H1 (cell line): ENCODE results near the gene TOMM6. TPM values are rescaled to one million over a fixed set of nuclear protein-coding genes. Genes with fewer than 3 reads are reported as not detected.

Source experiments
- CTCF ChIA-PET: fragments of 300-600 bp; sonication (Branson Sonifier 250); formaldehyde crosslinking; loops from one replicate; lab custom pipeline; 2021; ENCODE audit not compliant: partially characterized antibody; lab: Charles Lee
- POLR2A ChIA-PET: fragments of 300-600 bp; sonication (Branson Sonifier 250); formaldehyde crosslinking; loops from one replicate; lab custom pipeline; 2021; ENCODE audit warnings: inconsistent platforms; ENCODE audit not compliant: partially characterized antibody; lab: Charles Lee
- DNase-seq, 2 experiments: peaks; one replicate each; pipeline versions ENCODE4 v3.0.0 to v3.0.0-alpha.2; 2010 to 2022; ENCODE audit warnings: low spot score in 2 of 2, low read depth in 1 of 2, mixed read lengths in 1 of 2
- FAIRE-seq: peaks from 2 replicates; lab custom pipeline; 2011; peaks lifted over from hg19 to GRCh38; lab: Jason Lieb, UNC
- H2AFZ ChIP-seq: 2 replicates; pipeline ENCODE4 v1.8.1; 2012; ENCODE audit warnings: low read length, inconsistent platforms
- H2AK5ac ChIP-seq: 2 replicates; pipeline ENCODE4 v1.6.1; 2013; ENCODE audit warnings: low read depth, low read length
- H2BK120ac ChIP-seq: replicated peaks from 2 replicates; pipeline ENCODE3; 2013; ENCODE audit warnings: low read depth, low read length, inconsistent platforms
- H2BK12ac ChIP-seq: 2 replicates; pipeline ENCODE4 v1.6.1; 2013; ENCODE audit warnings: low read depth, low read length
- H2BK15ac ChIP-seq: 2 replicates; pipeline ENCODE4 v1.6.1; 2013; ENCODE audit warnings: low read length
- H2BK20ac ChIP-seq: 2 replicates; pipeline ENCODE4 v1.6.1; 2013; ENCODE audit warnings: low read length
- H2BK5ac ChIP-seq: 2 replicates; pipeline ENCODE4 v1.6.1; 2013; ENCODE audit warnings: low read depth, low read length
- H3K14ac ChIP-seq: 2 replicates; pipeline ENCODE4 v1.6.1; 2013; ENCODE audit warnings: inconsistent platforms; ENCODE audit not compliant: insufficient read length
- H3K18ac ChIP-seq: 2 replicates; pipeline ENCODE4 v1.6.1; 2013; ENCODE audit warnings: low read length; ENCODE audit errors: extremely low read depth
- H3K23ac ChIP-seq: 2 replicates; pipeline ENCODE4 v1.6.1; 2013; ENCODE audit warnings: inconsistent platforms; ENCODE audit not compliant: insufficient read length
- H3K23me2 ChIP-seq: 2 replicates; pipeline ENCODE4 v1.6.1; 2013; ENCODE audit warnings: low read depth, low read length
- H3K27ac ChIP-seq: 2 replicates; pipeline ENCODE4 v1.6.1; 2011; ENCODE audit warnings: low read depth, low read length, inconsistent platforms
- H3K27me3 ChIP-seq, 4 experiments: replicated peaks in 1 of 4; 1 replicate in 1 of 4; 2 replicates in 3 of 4; pipeline versions ENCODE4 v1.6.1 to v1.8.1; 2011 to 2013; ENCODE audit warnings: low read length in 3 of 4, mild to moderate bottlenecking in 3 of 4, inconsistent platforms in 2 of 4, mixed read lengths in 2 of 4, moderate library complexity in 1 of 4; ENCODE audit not compliant: control insufficient read depth in 3 of 4, insufficient read depth in 3 of 4; ENCODE audit errors: extremely low read depth in 1 of 4
- H3K36me3 ChIP-seq, 4 experiments: 2 replicates each; pipeline versions ENCODE4 v1.6.1 to v1.8.1; 2011 to 2013; ENCODE audit warnings: mild to moderate bottlenecking in 4 of 4, low read length in 3 of 4, moderate library complexity in 2 of 4, control low read depth in 1 of 4, inconsistent platforms in 1 of 4; ENCODE audit not compliant: insufficient read depth in 4 of 4, control insufficient read depth in 2 of 4
- H3K4ac ChIP-seq: replicated peaks from 2 replicates; pipeline ENCODE3; 2013; ENCODE audit warnings: low read length, low read depth, mixed read lengths, inconsistent platforms; ENCODE audit not compliant: insufficient read length
- H3K4me1 ChIP-seq, 4 experiments: replicated peaks in 1 of 4; 1 replicate in 1 of 4; 2 replicates in 3 of 4; pipeline versions ENCODE4 v1.6.1 to v1.8.1; 2011 to 2013; ENCODE audit warnings: low read length in 3 of 4, inconsistent platforms in 2 of 4, mixed read lengths in 1 of 4; ENCODE audit not compliant: insufficient read depth in 4 of 4, control insufficient read depth in 3 of 4
- H3K4me2 ChIP-seq, 2 experiments: 2 replicates each; pipeline versions ENCODE4 v1.6.1 to v1.8.1; 2011 to 2013; ENCODE audit warnings: low read depth in 2 of 2, low read length in 2 of 2, control low read depth in 1 of 2, inconsistent platforms in 1 of 2, mild to moderate bottlenecking in 1 of 2; ENCODE audit not compliant: insufficient read depth in 1 of 2
- H3K4me3 ChIP-seq, 4 experiments: fragments of 200-600, 300-600 bp in 1 of 4; sonication (generic), shearing (Covaris generic), sonication (Bioruptor Twin) in 1 of 4; 2 replicates each; pipeline versions ENCODE4 v1.5.1 to v1.8.1; 2011 to 2016; ENCODE audit warnings: low read length in 4 of 4, low read depth in 3 of 4, control low read depth in 2 of 4, inconsistent platforms in 2 of 4, mild to moderate bottlenecking in 2 of 4, mixed read lengths in 1 of 4, moderate library complexity in 1 of 4; ENCODE audit not compliant: insufficient read depth in 2 of 4; ENCODE audit errors: extremely low read depth in 1 of 4
- H3K56ac ChIP-seq: replicated peaks from 2 replicates; pipeline ENCODE3; 2013; ENCODE audit warnings: low read depth, mild to moderate bottlenecking, mixed read lengths, low read length, inconsistent platforms; ENCODE audit not compliant: insufficient read length
- H3K79me1 ChIP-seq: 2 replicates; pipeline ENCODE4 v1.6.1; 2013; ENCODE audit warnings: low read depth, low read length, control low read depth
- H3K79me2 ChIP-seq, 2 experiments: 2 replicates each; pipeline versions ENCODE4 v1.6.1 to v1.8.1; 2012 to 2013; ENCODE audit warnings: low read length in 2 of 2, mild to moderate bottlenecking in 2 of 2, inconsistent platforms in 1 of 2; ENCODE audit not compliant: insufficient read depth in 2 of 2, control insufficient read depth in 1 of 2
- H3K9ac ChIP-seq, 4 experiments: replicated peaks in 1 of 4; 1 replicate in 1 of 4; 2 replicates in 3 of 4; pipeline versions ENCODE4 v1.6.1 to v1.8.1; 2011 to 2013; ENCODE audit warnings: low read depth in 3 of 4, low read length in 3 of 4, control low read depth in 2 of 4, mild to moderate bottlenecking in 2 of 4, moderate library complexity in 2 of 4, inconsistent platforms in 1 of 4; ENCODE audit errors: extremely low read depth in 1 of 4
- H3K9me3 ChIP-seq, 2 experiments: 2 replicates each; pipeline versions ENCODE4 v1.6.1 to v1.8.1; 2012 to 2013; ENCODE audit warnings: mild to moderate bottlenecking in 2 of 2, moderate library complexity in 2 of 2, control low read depth in 1 of 2, inconsistent platforms in 1 of 2, low read depth in 1 of 2, low read length in 1 of 2, mixed read lengths in 1 of 2; ENCODE audit not compliant: insufficient read depth in 2 of 2
- H4K20me1 ChIP-seq, 2 experiments: replicated peaks in 1 of 2; 2 replicates each; pipeline versions ENCODE3 to v1.8.1; 2011 to 2013; ENCODE audit warnings: inconsistent platforms in 2 of 2, low read length in 2 of 2, mild to moderate bottlenecking in 1 of 2; ENCODE audit not compliant: insufficient read depth in 2 of 2, control insufficient read depth in 1 of 2
- H4K5ac ChIP-seq: 2 replicates; pipeline ENCODE4 v1.6.1; 2013; ENCODE audit warnings: low read length, low read depth, mixed read lengths, inconsistent platforms; ENCODE audit not compliant: insufficient read length
- H4K8ac ChIP-seq: 2 replicates; pipeline ENCODE4 v1.8.0; 2013; ENCODE audit warnings: mild to moderate bottlenecking, moderate library complexity, low read length, inconsistent platforms; ENCODE audit not compliant: insufficient read depth; ENCODE audit errors: extremely low read depth
- H4K91ac ChIP-seq: replicated peaks from 2 replicates; pipeline ENCODE3; 2013; ENCODE audit warnings: low read length, mixed read lengths, inconsistent platforms; ENCODE audit not compliant: insufficient read length
- CTCF ChIP-seq, 3 experiments: IDR thresholded peaks; 1 replicate in 2 of 3; 2 replicates in 1 of 3; pipeline versions ENCODE4 v1.5.1 to v1.6.1; 2011; ENCODE audit warnings: low read length in 3 of 3, mild to moderate bottlenecking in 3 of 3, inconsistent platforms in 2 of 3, low read depth in 1 of 3, moderate library complexity in 1 of 3; ENCODE audit not compliant: insufficient read depth in 1 of 3; ENCODE audit errors: control extremely low read depth in 1 of 3
- PHF8 ChIP-seq: fragments of 200-600 bp; sonication (generic); conservative IDR thresholded peaks from 2 replicates; pipeline ENCODE4 v1.7.1; 2012; ENCODE audit warnings: low read depth, mild to moderate bottlenecking, inconsistent platforms, low read length, moderate library complexity
- POLR2A ChIP-seq, 2 experiments: IDR thresholded peaks; 1 replicate in 1 of 2; 2 replicates in 1 of 2; pipeline ENCODE4 v1.6.1; 2011; ENCODE audit warnings: low read depth in 2 of 2, low read length in 2 of 2, mild to moderate bottlenecking in 2 of 2; ENCODE audit errors: control extremely low read depth in 1 of 2
- RAD21 ChIP-seq, 2 experiments: IDR thresholded peaks in 1 of 2; conservative IDR thresholded peaks in 1 of 2; 2 replicates each; pipeline ENCODE4 v1.6.1; 2011; ENCODE audit warnings: low read depth in 2 of 2, low read length in 2 of 2, improper control_type of control experiment in 1 of 2, inconsistent platforms in 1 of 2, mild to moderate bottlenecking in 1 of 2, moderate library complexity in 1 of 2
- SRF ChIP-seq: IDR thresholded peaks from 2 replicates; pipeline ENCODE4 v1.6.1; 2011; ENCODE audit warnings: mild to moderate bottlenecking, low read depth, low read length, moderate library complexity
- WGBS, 2 experiments: shearing (Covaris generic) in 1 of 2; methylation state at CpG; one replicate each; pipeline versions ENCODE4 v1.1.6 to v1.1.7; 2013 to 2015; ENCODE audit warnings: low lambda C conversion rate in 2 of 2, mixed read lengths in 2 of 2, inconsistent platforms in 1 of 2, low coverage in 1 of 2, missing lambda C conversion rate in 1 of 2; ENCODE audit not compliant: insufficient replicate concordance in 2 of 2, insufficient coverage in 1 of 2, insufficient read length in 1 of 2; ENCODE audit errors: extremely low coverage in 1 of 2, missing lambda C conversion rate in 1 of 2; 5-methylcytosine and 5-hydroxymethylcytosine counted together
- polyA plus RNA-seq, 7 experiments: library from polyadenylated mRNA; depleted of rRNA in 3 of 7; stranded (reverse) in 5 of 7; unstranded in 2 of 7; fragments of >200 nt in 5 of 7; fragments of 200-250 nt in 2 of 7; gene quantifications; 1 replicate in 5 of 7; 2 replicates in 1 of 7; 4 replicates in 1 of 7; pipeline versions ENCODE4 v1.2.1 to v1.2.3, GENCODE V29; 2011 to 2013; ENCODE audit warnings: missing spikeins in 2 of 7, mixed read lengths in 2 of 7
- total RNA-seq: library from RNA; stranded (reverse); fragmentation: NEBNext Ultra II Directional; extraction: Animal tissue kit (Norgen Biotek cat#: 25700); gene quantifications from 2 replicates; pipeline ENCODE4 v1.2.1, GENCODE V29; 2021

Gene TOMM6
- total and polyA plus RNA-seq, 2 of the 8 experiments (the other 6 are each of a cell fraction or from before 2014, with no cell fraction given) = 228 to 560 TPM

DNA sequence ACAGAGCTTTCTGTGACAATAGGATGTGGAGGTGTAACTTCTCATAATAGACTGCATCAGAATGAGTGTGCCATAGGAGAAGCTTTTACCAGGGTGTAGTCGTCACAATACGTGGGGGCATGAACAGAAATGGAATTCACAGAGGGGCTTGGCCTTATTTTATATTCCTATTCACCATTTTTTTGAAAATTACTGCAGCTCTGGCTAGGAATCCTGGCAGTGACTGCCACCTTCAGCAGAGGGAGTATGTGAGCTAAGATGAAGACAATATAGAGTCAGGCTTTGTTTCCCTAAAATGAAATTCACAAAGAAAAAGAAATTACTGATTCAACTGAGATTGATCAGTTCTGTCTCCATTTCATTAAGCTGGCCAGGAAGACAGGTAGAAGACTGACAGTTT lies 13.9 kb downstream of the TOMM6 start:
- H3K23ac ChIP-seq = no peak overlapping the region
- no peak overlapping the region for H4K8ac ChIP-seq
- peaks cover 2 to 4% of the 10 kb centered on the region in 2 experiments for H4K20me1 ChIP-seq
- no peak overlapping the region for H2BK12ac ChIP-seq
- no peak overlapping the region for H4K5ac ChIP-seq
- H3K9ac ChIP-seq = no peak overlapping the region
- H3K14ac ChIP-seq = no peak overlapping the region
- no peak overlapping the region for H3K18ac ChIP-seq
- CTCF ChIA-PET = interaction anchor here (0.5 to 3.4 kb wide), 23 partner anchors 9 to 413 kb away, joined by 3 to 36 read pairs (median 3); partner anchors contain the start of gene TOMM6
- no peak overlapping the region for H3K4ac ChIP-seq
- 85% methylated on average over 2 of the region's 2 CpGs; no CpG with 5 or more reads in 1 of the 2 experiments for WGBS, 2 experiments
- no peaks in the 10 kb centered on the region for H3K23me2 ChIP-seq
- no peak for TF ChIP-seq SRF
- no peak for TF ChIP-seq PHF8
- TF ChIP-seq RAD21 (IDR thresholded peaks at IDR 0.05 in 1 of 2, conservative IDR thresholded peaks at IDR 0.05 in 1 of 2; ENCODE audit: low read depth in 2 of 2, low read length in 2 of 2) = peak; percentile 47 to 57
- no peak for TF ChIP-seq POLR2A (IDR thresholded peaks at IDR 0.05; ENCODE audit: control extremely low read depth in 1 of 2, low read depth in 2 of 2, low read length in 2 of 2)
- TF ChIP-seq CTCF (IDR thresholded peaks at IDR 0.05; ENCODE audit: control extremely low read depth in 1 of 3, insufficient read depth in 1 of 3, low read depth in 1 of 3, low read length in 3 of 3) = peak in 2 of 3 experiments; percentile 35 to 41; a peak in 2 of 4 replicates
- H3K27ac ChIP-seq = no peak overlapping the region
- H3K79me2 ChIP-seq = no peaks in the 10 kb centered on the region
- no peaks in the 10 kb centered on the region for H3K27me3 ChIP-seq
- no peak overlapping the region for H2AK5ac ChIP-seq
- H3K4me1 ChIP-seq = no peaks in the 10 kb centered on the region
- H3K4me3 ChIP-seq = no peak overlapping the region
- POLR2A ChIA-PET = interaction anchor here (0.8 to 1.2 kb wide), 2 partner anchors 14 to 17 kb away, joined by 4 read pairs; partner anchors contain the start of gene TOMM6
- DNase-seq (no peak), FAIRE-seq (no peak)
- no peaks in the 10 kb centered on the region for H3K79me1 ChIP-seq
- no peaks in the 10 kb centered on the region for H3K9me3 ChIP-seq
- H2BK5ac ChIP-seq = no peak overlapping the region
- H4K91ac ChIP-seq = no peak overlapping the region
- H3K4me2 ChIP-seq = no peak overlapping the region
- no peak overlapping the region for H2BK15ac ChIP-seq
- H2BK20ac ChIP-seq = no peak overlapping the region
- no peak overlapping the region for H2AFZ ChIP-seq
- peaks cover 0 to 20% (median 9%) of the 10 kb centered on the region in 4 experiments; a peak in 5 of 8 replicates for H3K36me3 ChIP-seq
- H2BK120ac ChIP-seq = no peak overlapping the region
- no peak overlapping the region for H3K56ac ChIP-seq
